GM18868 (cell line): Measurements from ENCODE around the gene CDH20.

Experiments
- ATAC-seq: cut with Tn5 transposase; IDR thresholded peaks from one replicate; pipeline ENCODE4 v1.9.1; 2021; ENCODE audit warnings: mild to moderate bottlenecking, moderate library complexity; ENCODE audit not compliant: unreplicated experiment

Gene CDH20

DNA sequence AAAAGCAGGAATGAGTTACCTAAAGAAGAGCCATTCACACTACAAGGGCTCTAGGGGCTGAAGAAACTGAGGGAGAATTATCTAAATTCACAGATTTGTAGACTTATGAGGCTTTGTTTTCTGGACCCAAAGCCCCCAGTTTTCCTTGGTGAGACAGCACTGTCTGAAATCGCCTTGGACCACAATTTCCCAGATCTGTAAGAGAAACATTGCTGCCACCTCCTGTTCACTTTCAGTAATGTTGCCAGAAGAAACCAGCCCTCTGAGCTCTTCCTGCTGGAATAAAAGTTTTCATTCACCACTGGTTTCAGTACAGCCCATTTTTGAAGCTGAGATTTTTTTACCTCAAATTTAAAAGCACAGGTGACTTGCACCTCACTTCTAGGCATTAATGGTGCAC is 169.2 kb downstream of the CDH20 start:
- peak; percentile 76 for ATAC-seq

GRCh38 chr18:61503688-61504087 is 170.5 kb downstream of the CDH20 start:
- ATAC-seq = no peak

DNA sequence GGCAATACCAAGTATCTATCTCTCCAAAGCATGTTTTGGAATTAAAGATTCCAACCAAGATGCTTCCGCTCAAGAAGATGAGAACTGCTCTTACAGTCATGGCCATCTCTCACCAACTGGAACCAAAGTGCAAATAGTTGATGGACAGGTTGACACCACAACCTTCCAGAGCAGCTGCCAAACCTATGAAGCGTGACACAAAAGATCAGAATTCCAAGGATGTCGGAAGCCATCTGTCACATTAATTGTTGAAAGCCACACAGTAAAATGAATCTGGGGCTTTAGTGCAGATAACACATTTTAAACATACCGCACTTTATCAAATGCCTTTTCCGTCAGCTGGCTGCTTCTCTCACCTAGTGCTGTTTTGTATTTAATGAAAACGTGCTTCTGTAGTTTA is 195.7 kb downstream of the CDH20 start:
- ATAC-seq = no peak

DNA sequence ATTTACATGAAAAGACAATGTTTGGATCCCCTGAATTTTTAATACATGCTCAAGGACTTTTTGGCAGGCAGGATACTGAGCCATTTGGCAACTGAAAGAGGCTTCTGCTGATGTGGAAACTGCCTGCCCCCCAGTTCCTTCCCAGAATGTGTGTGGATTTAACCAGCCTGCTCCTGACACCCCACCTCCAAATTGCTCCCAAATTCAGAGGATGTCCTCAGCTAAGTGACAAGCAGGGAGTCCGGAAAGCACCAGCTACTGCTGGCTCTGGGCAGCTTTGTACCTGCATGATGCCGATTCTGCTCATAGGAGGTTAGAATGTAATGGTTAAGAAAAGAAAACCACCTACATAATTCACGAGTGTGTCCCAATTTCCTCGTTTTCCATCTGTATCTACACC is 197.5 kb downstream of the CDH20 start:
- no peak for ATAC-seq

- ATAC-seq = no peak
Measured at GRCh38 chr18:61531182-61531581, 198.0 kb downstream of the CDH20 start.

GRCh38 chr18:61531891-61532290 is 198.7 kb downstream of the CDH20 start:
- ATAC-seq = no peak

DNA sequence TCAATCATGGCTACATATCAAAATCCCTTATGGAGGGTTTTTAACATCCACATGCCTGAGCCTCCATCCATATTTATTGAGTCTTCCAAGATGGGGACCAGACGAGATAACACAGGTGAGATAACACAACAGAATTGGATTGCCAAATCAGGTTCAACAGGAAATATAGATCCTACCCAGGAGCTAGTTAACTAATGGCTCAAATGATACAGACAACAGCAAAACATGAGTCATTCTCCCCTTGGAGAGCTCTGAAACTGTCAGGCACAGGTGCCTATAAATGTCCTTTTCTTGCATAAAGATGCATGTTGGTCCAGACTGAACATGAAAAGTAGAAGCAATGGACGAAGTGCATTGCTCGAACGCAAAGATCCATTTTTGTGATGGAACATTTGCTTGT is 202.2 kb downstream of the CDH20 start:
- ATAC-seq = no peak

GRCh38 chr18:61541673-61542072 is 208.4 kb downstream of the CDH20 start:
- ATAC-seq = no peak

- no peak for ATAC-seq
Measured at GRCh38 chr18:61542596-61542995, 209.4 kb downstream of the CDH20 start.

DNA sequence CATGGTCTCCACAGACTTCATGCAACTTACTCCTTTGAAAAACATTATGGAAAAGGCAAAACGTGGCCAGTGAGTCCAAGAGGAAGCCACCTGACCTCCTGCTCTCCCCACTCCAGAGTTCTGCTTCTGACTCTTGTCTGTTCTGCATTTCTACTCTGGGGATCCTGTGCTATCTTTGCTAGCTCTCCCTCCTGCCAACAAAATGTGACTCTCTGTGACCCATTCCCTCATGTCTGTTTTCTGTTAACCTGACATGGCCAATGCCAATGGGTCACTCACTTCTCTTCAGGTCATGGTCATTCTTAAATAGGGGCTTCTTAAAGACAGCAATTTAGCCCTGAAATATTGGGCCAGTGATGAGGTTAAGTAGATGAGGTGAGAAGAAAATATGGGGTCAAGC is 210.3 kb downstream of the CDH20 start:
- no peak for ATAC-seq

GRCh38 chr18:61544178-61544577 is 210.9 kb downstream of the CDH20 start:
- ATAC-seq = no peak

DNA sequence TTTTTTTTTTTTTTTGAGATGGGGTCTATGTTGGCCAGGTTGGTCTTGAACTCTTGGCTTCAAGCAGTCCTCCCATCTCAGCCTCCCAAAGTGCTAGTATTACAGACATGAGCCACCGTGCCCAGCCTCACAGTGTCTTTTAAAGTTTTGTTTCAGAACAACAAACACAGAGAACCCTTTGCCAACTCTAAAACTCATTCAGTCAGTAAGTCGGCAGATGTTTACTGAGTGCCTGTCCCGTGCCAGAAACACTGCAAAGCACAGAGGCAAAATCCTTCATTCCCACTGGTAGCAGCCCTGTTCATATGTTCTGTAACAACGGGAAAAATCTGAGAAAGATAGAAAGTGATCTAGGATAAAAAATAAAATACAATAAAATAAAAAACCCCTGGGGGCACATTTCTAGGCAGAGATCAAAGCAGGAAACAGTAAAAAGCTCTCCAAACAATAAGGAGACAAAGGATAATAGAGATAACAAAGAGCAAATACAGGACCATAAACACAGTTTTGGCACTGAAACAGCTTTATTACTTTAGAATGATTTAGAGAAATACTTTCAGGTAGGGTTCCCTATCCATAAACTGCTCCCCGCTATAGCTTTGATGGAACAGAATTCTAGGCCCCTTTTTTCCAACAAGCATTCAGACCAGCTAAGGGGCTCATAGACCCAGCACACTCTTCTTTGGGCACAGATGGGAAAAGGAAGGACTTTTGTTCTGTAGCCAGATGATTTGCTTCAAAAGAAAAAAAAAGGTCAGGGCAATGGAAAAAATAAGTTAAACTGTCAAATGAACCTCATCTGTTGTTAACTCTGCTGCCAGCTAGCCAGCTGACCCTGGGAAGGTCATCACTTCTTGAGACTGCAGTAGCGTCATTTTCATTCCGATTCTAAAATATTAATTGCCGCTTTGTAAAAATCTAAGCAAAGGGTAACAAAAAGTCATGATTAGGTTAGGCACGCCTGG is 212.3 kb downstream of the CDH20 start:
- ATAC-seq = no peak

DNA sequence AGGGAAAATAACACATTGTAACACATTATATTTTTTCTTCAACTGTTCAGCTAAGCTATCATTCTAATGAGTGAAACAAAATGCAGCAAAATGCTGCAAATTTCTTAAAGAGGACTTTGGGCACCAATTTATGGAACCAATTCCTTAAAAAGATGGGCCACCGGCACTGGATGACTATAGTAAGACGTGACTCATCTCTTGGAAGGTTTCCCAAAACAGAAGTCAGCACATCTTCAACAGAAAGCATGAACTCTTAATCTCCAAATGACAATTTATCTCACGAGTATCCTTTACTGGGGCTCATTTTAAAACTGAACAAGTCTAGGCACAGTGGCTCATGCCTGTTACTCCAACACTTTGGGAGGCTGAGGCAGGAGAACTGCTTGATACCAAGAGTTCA is 213.4 kb downstream of the CDH20 start:
- no peak for ATAC-seq

DNA sequence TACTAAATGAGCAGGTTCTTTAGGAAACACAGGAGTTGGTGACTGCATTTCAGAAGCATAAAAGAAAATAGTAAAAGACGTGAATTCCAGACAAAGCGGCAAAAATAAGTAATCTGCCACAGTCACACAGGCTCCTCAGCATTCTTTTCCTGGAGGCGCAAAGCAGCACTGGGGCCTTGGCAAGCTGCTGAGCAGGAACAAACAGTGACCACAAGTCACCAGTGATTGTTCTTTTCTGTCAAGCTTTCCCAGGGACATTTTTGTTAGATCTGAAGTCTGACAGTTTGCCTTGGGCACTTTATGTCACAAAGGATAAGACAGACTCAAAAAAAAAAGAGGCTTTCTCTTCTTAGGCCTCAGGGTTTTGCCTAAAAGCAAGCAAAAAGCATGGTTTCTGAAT is 216.2 kb downstream of the CDH20 start:
- no peak for ATAC-seq

GRCh38 chr18:61549889-61550288 is 216.7 kb downstream of the CDH20 start:
- no peak for ATAC-seq

- ATAC-seq = peak; percentile 85
Measured at GRCh38 chr18:61551586-61551985, 218.4 kb downstream of the CDH20 start.

DNA sequence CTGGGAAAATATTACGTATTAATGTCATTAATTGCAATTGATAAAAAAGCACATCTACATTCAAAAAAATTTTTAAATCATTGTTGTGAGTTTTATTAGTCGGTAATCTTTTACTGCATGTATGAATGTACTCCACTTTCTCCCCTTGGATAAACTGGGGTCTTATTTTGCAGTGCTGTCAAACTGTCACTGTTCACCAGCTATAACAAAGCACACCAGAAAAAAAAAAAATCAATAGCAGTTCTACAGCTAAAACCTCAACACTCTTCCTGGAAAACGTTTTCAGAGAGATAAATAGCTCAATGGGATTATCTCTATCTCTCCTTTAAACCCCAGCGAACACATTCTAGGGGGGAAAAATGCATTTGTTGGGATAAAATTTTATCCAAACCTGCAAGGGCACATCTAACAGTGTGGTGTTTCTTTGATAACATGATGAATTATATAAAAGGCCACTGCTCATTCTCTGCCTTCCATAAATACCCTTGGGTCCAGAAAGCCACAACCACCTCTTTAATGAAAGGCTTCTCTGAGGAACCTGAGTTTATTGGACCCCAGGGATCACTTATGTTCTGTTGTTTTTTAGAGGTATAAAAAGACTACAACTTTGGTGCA is 219.9 kb downstream of the CDH20 start:
- no peak for ATAC-seq

- ATAC-seq = no peak
Measured at GRCh38 chr18:61554117-61554776, 221.0 kb downstream of the CDH20 start.

- ATAC-seq = no peak
Measured at GRCh38 chr18:61554946-61555361, 221.7 kb downstream of the CDH20 start.

GRCh38 chr18:61556316-61556715 is 223.1 kb downstream of the CDH20 start:
- ATAC-seq = no peak

DNA sequence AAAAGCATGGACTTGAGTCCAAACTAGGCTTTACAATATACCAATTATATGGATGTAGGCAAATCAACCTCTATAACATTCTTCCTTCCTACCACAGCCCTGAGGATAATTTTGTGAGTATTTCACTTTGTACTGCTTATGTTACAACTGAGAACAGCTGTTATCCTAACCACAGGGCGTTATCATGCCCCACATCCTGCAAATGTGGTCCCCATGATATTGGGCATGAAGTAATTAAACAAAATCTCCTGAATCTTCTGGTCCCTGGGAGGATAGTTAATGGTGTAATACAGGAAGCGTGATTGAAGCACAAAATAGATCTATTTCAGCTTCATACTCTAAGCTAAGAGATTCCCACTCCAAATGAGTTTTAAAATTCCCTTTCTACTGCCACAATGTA is 223.6 kb downstream of the CDH20 start:
- ATAC-seq = no peak
